Stimulated activated CD4-positive, alpha-beta T cell treated with anti-CD3 and anti-CD28 coated beads, TNF-alpha, amount 100 ng/mL, for 1 hour (primary cell): ENCODE results near the gene ANKIB1.

ENCODE experiments used
- DNase-seq, 3 donors: peaks; one replicate each; pipeline ENCODE4 v3.0.0-alpha.2; 2020; ENCODE audit warnings: low read depth in 3 of 3, low spot score in 1 of 3

Gene ANKIB1

DNA sequence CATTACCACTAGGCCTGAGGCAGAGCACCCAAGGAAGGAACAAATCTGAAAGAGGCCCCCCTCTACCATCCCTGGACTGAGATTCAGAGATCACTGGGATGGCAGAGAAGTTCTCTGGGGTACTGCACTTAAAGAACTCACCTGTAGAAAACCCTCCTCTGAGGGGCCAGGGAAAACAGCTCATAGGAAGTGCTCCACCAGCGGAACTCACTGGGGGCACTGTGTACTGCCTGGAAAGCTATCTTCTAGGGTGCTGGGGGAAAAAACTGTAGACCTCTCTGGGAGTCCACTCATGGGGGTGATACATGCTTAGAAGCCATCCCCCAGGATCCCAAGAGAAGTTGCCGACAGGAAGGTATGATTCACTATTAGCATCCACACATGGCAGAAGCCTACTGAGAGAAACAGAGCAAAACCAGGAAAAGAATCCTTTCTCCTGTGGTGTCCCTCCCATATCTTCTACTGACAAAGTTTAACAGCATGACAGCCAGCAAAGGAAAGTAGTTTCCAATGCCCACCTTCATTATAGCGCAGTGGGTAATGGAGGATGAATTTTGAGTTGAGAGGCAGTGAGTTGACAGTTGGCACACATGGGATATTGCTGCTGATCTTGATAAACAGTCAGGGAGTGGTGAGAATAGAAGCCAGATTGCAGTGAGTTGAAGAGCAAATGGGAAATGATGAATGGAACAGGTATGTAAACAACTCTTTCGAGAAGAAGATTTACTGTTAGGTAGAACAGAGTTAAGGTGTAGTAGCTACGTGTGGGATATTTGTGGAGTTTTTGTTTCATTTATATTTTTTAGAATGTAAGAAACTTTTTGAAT lies 20.9 kb downstream of the ANKIB1 start:
- no peak for DNase-seq

- DNase-seq, result no peak
These were observed 23.1 kb downstream of the ANKIB1 start for GRCh38 chr7:92268921-92269320.

DNA sequence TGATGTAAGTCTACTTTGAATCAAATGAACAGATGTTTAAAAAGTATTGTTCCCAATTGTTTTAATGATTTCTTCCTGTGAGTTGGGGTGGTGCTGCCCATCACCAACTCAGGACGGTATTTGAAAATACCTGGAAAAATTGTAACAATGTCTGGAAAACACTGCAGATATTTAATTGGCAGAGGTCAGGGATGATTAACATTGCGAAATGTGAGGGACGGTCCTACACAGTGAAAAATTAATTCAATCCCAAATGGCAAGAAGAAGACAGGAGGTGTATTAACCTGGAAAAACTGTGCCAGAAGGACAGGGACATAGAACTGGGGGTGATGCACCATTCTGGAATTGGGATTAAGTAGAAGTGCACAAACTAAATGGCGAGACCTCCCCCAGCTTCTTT lies 29.6 kb downstream of the ANKIB1 start:
- no peak for DNase-seq

DNA sequence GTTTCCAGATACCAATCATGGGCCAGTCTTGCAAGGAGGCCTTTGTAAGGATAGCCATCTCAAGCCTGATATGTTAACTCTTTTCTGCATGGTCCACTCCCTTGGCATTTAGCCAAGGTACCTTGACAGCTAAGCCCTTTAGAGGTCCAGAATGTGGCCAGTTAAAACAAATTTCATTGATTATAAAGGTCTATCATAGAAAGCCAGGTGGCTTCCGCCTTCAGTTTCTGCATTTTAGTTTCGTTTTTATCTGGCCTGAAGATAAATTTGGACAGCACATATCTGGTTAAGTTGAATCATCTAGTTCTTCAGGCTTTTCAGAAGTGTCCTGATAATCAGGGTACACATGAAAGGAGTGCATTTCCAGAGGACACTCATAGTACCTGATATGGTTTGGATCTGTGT lies 30.7 kb downstream of the ANKIB1 start:
- DNase-seq, result no peak

DNA sequence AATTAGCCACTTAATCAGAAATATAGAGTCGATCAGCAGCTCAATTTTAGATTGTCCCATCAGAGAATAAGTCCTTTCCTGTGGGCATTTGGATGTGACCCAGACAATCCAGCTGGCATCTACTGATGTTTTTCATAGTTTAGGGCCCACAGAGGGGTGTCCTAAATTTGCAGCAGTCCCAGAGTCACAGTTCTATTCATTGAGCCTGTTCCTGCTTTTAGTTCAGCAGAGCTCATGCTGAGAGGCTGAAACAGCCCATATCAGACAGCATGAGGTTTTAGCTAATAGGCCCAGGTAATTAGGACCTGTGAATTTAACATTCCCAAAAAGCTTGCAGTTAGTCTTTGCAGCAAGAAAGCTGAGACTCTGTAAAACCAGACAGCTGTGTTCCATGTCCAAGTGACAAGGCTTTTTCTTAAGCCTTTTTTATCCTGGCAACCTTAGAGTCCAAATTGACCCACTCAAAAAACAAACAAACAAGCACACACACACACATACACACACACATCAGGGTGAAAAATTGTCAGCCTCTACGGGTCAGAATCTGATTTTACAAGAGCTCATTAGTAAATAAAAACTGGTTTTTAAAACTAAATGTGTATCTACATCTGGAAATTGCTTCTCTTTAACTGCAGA lies 33.7 kb downstream of the ANKIB1 start:
- no peak for DNase-seq

DNA sequence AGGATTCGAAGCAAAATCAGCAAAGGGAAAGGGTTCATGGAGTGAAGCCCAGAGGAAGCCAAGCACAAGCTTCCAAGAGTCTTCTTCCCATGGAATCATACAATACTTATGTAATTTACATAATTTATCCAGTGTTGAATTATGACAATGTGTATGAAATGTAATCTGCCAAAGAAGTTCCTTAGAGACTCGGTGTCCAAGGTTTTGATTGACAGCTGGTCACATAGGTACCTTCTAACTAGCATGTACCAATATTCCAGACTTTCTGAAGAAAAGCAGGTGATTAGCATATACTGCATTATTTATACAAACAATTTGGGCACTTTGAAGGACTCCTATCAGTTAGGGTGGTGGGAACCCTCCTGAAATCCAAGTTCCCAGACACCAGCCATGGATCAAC lies 35.3 kb downstream of the ANKIB1 start:
- no peak for DNase-seq

DNA sequence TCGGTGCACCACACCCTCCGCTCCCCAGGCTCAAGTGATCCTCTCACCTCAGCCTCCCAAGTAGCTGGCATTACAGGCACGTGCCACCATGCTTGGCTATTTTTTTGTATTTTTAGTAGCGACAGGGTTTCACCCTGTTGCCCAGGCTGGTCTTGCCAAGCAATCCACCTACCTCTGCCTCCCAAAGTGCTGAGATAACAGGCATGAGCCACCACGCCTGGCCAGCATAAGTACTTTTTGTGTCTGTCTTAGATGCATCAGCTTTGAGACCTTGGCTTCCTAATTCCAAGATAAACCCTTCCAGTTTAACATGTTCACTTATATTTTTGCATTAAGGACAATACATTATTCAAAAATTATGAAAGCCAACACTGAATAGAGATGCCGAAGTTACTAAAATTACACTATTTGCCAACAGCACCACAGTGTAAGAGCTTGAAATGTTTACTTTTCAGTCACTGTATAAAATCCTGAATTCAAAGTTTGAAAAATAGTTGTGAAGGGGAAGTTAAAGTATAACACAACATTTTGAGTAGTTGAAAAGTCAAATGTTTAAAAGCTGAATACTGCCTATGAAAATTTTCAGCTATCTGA lies 36.5 kb downstream of the ANKIB1 start:
- no peak for DNase-seq

- no peak for DNase-seq
These were observed 37.2 kb downstream of the ANKIB1 start for GRCh38 chr7:92282930-92283329.

DNA sequence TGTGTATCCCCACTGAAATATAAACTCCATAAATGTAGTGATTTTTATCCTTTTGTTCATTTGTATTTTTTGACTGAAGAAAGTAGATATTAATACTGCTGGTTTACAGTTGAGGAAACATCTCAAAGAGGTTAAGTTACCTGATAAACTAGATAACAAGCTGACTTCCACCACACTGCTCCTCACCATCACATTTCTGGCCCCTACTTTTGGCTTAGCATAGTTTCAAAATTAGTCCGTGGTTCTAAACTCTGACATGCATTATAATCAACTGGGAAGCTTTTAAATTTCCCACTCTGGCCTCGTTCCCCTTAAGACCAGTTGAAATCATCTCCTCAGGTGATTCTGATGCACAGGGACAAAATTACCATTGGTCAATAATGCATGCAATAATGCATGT lies 43.5 kb downstream of the ANKIB1 start:
- DNase-seq, result no peak

DNA sequence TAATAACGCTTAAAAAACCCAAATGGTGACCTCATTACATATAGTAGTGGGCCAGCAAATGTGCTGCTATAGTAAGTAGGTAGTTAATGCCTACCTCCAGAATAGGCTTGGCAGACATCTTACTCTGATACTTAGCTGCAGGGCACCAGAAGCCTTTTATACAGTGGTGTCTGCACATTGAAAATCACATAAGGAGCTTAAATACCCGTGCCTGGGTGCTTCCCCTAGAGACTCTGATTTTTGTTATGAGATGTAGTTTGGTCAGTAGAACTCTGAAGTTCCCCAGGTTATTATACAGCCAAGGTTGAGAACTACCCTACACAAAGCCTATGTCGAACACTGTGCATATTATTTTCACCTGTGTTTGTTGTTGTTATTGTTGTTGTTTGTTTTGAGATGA lies 47.2 kb downstream of the ANKIB1 start:
- DNase-seq, result no peak

- DNase-seq, result no peak
These were observed 48.3 kb downstream of the ANKIB1 start for GRCh38 chr7:92293896-92294590.

DNA sequence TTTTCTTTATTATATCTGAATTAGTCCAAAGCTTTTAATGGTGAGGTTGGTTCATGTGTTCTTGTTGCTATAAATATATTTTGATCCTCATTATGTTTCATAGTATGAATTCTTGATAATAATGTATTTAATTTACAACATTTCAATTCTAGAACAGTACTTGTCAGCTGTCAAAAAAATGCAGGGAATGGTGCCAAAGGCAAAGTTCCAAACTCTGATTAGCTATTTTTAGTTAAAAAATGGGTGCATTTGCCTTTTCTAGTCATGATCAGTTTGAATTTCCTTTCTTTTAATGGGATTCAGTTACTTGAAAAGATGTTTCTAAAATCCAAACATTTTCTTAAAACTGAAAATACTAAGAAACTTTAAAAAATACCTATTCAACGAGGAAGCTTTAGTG lies 49.6 kb downstream of the ANKIB1 start:
- DNase-seq, result no peak

- DNase-seq, result no peak
These were observed 50.5 kb downstream of the ANKIB1 start for GRCh38 chr7:92296235-92296634.

- DNase-seq, result no peak
These were observed 51.2 kb downstream of the ANKIB1 start for GRCh38 chr7:92296880-92297445.

GRCh38 chr7:92297736-92298135 lies 52.0 kb downstream of the ANKIB1 start:
- DNase-seq, result no peak

- DNase-seq, result no peak
These were observed 58.0 kb downstream of the ANKIB1 start for GRCh38 chr7:92303761-92304160.

DNA sequence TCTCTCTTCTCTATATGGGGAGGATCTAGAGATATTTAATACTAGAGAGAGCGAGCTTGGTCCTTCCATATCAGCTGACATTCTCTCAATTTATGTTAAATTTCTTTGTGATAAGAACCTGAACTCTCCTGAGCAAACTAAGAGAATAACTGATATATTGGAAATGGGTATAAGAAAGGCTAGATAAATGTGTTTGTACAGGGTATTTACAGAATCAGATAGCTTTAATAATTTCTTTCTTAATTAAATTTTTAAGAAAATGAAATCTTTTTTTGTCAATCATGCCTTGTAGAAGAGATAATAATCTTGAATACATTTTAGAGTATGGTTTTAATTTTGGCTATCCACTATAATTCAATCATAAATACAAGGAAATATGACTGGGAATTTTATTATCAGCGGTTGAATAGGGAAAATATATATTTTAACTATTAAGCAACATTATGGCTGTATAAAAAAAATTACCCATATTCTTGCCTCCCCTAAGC lies 58.7 kb downstream of the ANKIB1 start:
- DNase-seq, result no peak

DNA sequence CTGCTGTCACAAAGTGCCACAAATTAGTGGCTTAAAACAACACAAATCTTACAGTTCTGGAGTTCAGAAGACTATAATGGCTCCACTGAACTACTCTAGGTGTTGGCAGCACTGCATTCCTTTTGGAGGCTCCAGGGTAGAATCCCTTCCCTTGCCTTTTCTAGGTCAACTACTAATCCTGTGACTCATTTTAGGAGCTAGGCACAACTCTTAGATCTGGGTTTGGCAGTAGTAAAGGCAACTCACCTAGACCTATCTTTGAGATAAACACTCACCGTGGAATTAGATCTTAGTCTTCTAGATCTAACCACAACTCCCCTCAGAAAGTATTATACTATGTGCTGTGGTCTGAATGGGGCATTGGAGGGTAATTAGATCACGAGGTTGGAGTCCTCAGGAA lies 60.4 kb downstream of the ANKIB1 start:
- no peak for DNase-seq

DNA sequence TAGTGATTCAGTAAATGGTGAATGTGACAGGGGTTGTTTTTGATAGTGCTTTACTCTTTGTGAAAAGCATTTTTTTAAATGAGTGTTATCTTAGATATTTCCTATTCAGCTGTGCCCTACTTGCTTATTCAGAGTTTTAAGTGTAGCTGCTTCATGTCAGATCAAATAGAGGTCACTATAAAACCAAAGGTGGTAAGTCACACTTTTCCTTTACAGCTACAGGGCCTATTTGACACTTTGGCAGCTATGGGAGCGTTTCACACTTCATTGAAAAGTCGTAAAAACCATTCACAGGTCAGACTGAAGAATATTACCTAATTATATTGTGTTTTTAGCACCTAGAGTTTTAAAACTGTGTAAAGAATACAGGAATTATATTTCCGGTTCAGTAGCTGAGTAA lies 67.3 kb downstream of the ANKIB1 start:
- no peak for DNase-seq

- DNase-seq, result no peak
These were observed 73.5 kb downstream of the ANKIB1 start for GRCh38 chr7:92319243-92319642.

- DNase-seq, result no peak
These were observed 79.4 kb downstream of the ANKIB1 start for GRCh38 chr7:92325173-92325572.
